ENCODE data around the gene ATP9A. TPM values are rescaled to one million over a fixed set of nuclear protein-coding genes. Genes with fewer than 3 reads are reported as not detected.

ATP9A gene, protein sequence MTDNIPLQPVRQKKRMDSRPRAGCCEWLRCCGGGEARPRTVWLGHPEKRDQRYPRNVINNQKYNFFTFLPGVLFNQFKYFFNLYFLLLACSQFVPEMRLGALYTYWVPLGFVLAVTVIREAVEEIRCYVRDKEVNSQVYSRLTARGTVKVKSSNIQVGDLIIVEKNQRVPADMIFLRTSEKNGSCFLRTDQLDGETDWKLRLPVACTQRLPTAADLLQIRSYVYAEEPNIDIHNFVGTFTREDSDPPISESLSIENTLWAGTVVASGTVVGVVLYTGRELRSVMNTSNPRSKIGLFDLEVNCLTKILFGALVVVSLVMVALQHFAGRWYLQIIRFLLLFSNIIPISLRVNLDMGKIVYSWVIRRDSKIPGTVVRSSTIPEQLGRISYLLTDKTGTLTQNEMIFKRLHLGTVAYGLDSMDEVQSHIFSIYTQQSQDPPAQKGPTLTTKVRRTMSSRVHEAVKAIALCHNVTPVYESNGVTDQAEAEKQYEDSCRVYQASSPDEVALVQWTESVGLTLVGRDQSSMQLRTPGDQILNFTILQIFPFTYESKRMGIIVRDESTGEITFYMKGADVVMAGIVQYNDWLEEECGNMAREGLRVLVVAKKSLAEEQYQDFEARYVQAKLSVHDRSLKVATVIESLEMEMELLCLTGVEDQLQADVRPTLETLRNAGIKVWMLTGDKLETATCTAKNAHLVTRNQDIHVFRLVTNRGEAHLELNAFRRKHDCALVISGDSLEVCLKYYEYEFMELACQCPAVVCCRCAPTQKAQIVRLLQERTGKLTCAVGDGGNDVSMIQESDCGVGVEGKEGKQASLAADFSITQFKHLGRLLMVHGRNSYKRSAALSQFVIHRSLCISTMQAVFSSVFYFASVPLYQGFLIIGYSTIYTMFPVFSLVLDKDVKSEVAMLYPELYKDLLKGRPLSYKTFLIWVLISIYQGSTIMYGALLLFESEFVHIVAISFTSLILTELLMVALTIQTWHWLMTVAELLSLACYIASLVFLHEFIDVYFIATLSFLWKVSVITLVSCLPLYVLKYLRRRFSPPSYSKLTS
- total RNA-seq (2021; ENCODE audit: unreplicated experiment) = 16.8 TPM
- 13.6 and 15.4 TPM in 2 replicates for polyA plus RNA-seq (2012)
- Bru-seq, nascent RNA = percentile 65 among the genes with signal in this experiment
- BruChase-seq, experiment 1, labeled RNA remaining after a 6-hour chase = percentile 75 among the genes with signal in this experiment
- BruChase-seq, experiment 2, labeled RNA remaining after a 2-hour chase = percentile 62 among the genes with signal in this experiment
- long read RNA-seq, full-length matches to known transcripts = 5 of 23 reads
- long read RNA-seq, partial matches to known transcripts = 6 of 23 reads
- long read RNA-seq, other reads (novel, unspliced or antisense) = 12 of 23 reads

- no peaks in the 10 kb centered on the region for H3K9me3 ChIP-seq (ENCODE audit: control insufficient read depth in 1 of 2, insufficient read depth in 1 of 2, low read depth in 1 of 2, low read length in 2 of 2)
- H3K9me2 ChIP-seq (ENCODE audit: insufficient read depth) = no peaks in the 10 kb centered on the region
- peaks cover 23 to 41% of the 10 kb centered on the region in 2 experiments for H3K4me1 ChIP-seq (ENCODE audit: control insufficient read depth in 1 of 2, insufficient read depth in 2 of 2, low read length in 2 of 2)
- ChIA-PET RAD21 (ENCODE audit: low non-redundant PET in 1 of 2, low total read pairs in 2 of 2, uncharacterized antibody in 2 of 2, unreplicated experiment in 2 of 2) (no interaction called here), CTCF (interaction anchor here (1.5 kb wide), 1 partner anchor 293 kb away, joined by 4 read pairs; no protein-coding TSS in a partner anchor), POLR2A (interaction anchor here (0.9 to 1.4 kb wide), 2 partner anchors 16 to 18 kb away, joined by 5 to 10 read pairs; no protein-coding TSS in a partner anchor)
- TF ChIP-seq POLR2AphosphoS5 (IDR thresholded peaks at IDR 0.05; ENCODE audit: low read depth, low read length) (0 out of 2 replicates have a peak, but pooled peaks have one; percentile 9), MAX (IDR thresholded peaks at IDR 0.05) (no peak), ZNF274 (IDR thresholded peaks at IDR 0.05; ENCODE audit: low read depth, low read length) (no peak), CEBPB (IDR thresholded peaks at IDR 0.05; ENCODE audit: low read depth) (no peak), ZFX (IDR thresholded peaks at IDR 0.05) (peak; percentile 65), YY1 (IDR thresholded peaks at IDR 0.05; ENCODE audit: extremely low read depth, insufficient replicate concordance, low read depth, low read length) (no peak), EGR1 (IDR thresholded peaks at IDR 0.05; ENCODE audit: low read depth) (no peak), SRF (IDR thresholded peaks at IDR 0.05; ENCODE audit: low read depth) (no peak), CBX3 (IDR thresholded peaks at IDR 0.05; ENCODE audit: low read depth) (no peak), POLR2A (IDR thresholded peaks at IDR 0.05; ENCODE audit: borderline replicate concordance, extremely low read depth, insufficient read depth, insufficient read length) (no peak), SP1 (IDR thresholded peaks at IDR 0.05; ENCODE audit: low read depth) (no peak), JUND (IDR thresholded peaks at IDR 0.05) (no peak), FOSL1 (IDR thresholded peaks at IDR 0.05; ENCODE audit: low read depth) (no peak)
- TF ChIP-seq, protein P1, sequence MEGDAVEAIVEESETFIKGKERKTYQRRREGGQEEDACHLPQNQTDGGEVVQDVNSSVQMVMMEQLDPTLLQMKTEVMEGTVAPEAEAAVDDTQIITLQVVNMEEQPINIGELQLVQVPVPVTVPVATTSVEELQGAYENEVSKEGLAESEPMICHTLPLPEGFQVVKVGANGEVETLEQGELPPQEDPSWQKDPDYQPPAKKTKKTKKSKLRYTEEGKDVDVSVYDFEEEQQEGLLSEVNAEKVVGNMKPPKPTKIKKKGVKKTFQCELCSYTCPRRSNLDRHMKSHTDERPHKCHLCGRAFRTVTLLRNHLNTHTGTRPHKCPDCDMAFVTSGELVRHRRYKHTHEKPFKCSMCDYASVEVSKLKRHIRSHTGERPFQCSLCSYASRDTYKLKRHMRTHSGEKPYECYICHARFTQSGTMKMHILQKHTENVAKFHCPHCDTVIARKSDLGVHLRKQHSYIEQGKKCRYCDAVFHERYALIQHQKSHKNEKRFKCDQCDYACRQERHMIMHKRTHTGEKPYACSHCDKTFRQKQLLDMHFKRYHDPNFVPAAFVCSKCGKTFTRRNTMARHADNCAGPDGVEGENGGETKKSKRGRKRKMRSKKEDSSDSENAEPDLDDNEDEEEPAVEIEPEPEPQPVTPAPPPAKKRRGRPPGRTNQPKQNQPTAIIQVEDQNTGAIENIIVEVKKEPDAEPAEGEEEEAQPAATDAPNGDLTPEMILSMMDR (IDR thresholded peaks at IDR 0.05 in 2 of 3, conservative IDR thresholded peaks at IDR 0.05 in 1 of 3; ENCODE audit: borderline replicate concordance in 1 of 3, insufficient read depth in 1 of 3, low read depth in 2 of 3, low read length in 2 of 3) = 0 out of 6 replicates have a peak, but pooled peaks of 1 of the 3 experiments have one; percentile 4
- TF ChIP-seq, protein P2, sequence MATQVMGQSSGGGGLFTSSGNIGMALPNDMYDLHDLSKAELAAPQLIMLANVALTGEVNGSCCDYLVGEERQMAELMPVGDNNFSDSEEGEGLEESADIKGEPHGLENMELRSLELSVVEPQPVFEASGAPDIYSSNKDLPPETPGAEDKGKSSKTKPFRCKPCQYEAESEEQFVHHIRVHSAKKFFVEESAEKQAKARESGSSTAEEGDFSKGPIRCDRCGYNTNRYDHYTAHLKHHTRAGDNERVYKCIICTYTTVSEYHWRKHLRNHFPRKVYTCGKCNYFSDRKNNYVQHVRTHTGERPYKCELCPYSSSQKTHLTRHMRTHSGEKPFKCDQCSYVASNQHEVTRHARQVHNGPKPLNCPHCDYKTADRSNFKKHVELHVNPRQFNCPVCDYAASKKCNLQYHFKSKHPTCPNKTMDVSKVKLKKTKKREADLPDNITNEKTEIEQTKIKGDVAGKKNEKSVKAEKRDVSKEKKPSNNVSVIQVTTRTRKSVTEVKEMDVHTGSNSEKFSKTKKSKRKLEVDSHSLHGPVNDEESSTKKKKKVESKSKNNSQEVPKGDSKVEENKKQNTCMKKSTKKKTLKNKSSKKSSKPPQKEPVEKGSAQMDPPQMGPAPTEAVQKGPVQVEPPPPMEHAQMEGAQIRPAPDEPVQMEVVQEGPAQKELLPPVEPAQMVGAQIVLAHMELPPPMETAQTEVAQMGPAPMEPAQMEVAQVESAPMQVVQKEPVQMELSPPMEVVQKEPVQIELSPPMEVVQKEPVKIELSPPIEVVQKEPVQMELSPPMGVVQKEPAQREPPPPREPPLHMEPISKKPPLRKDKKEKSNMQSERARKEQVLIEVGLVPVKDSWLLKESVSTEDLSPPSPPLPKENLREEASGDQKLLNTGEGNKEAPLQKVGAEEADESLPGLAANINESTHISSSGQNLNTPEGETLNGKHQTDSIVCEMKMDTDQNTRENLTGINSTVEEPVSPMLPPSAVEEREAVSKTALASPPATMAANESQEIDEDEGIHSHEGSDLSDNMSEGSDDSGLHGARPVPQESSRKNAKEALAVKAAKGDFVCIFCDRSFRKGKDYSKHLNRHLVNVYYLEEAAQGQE (IDR thresholded peaks at IDR 0.05; ENCODE audit: low read depth) = no peak
- peak within 1 kb of the TSS; percentile 91 for H3K9ac ChIP-seq (ENCODE audit: low read length)
- H2AFZ ChIP-seq (ENCODE audit: low read depth, low read length, poor library complexity, severe bottlenecking) = peak within 1 kb of the TSS; percentile 35
- H4K20me1 ChIP-seq (ENCODE audit: insufficient read depth) = no peaks in the 10 kb centered on the region
- no peak for DNase-seq (ENCODE audit: low read depth, low spot score)
- no TSS peak for BruUV-seq (replicated peaks)
- peak within 1 kb of the TSS; percentile 83 for H3K27ac ChIP-seq (ENCODE audit: low read depth, low read length)
- H3K4me3 ChIP-seq (replicated peaks in 1 of 2; ENCODE audit: low read depth in 1 of 2, low read length in 2 of 2) = peak within 1 kb of the TSS; percentile 74 to 88
- no peaks in the 10 kb centered on the region; the same call in 1 of the 2 replicates for H3K79me2 ChIP-seq (ENCODE audit: insufficient read depth, low read length)
- no peaks in the 10 kb centered on the region for H3K27me3 ChIP-seq (ENCODE audit: insufficient read depth, low read length)
- peak within 1 kb of the TSS; percentile 94 for H3K4me2 ChIP-seq (ENCODE audit: low read length)
- ATAC-seq = peak; percentile 7
- intact Hi-C loops (cut with micrococcal nuclease) = loop anchor here (2.0 kb wide), 1 partner anchor 29 kb away; no protein-coding TSS in a partner anchor
- no peaks in the 10 kb centered on the region for H3K36me3 ChIP-seq (ENCODE audit: control insufficient read depth in 1 of 2, insufficient read depth in 2 of 2, low read length in 2 of 2)
These were observed at the start of gene ATP9A for GRCh38 chr20:51767867-51768758. ATP9A (minus strand) TSS chr20:51768390; CDS start chr20:51768369, 21 bp downstream.

Data from HCT116 (cell line).